ENCODE data around the gene TMTC4. TPM values are rescaled to one million over a fixed set of nuclear protein-coding genes. Genes with fewer than 3 reads are reported as not detected.

Gene TMTC4
- total RNA-seq, 1 experiment from 2014 or later, result 28.1 TPM

GRCh38 chr13:100561158-100561499, 113.5 kb downstream of the TMTC4 start:
- Histone ChIP-seq H2AFZ (ENCODE audit: low read length) (no peak overlapping the region), H2BK120ac (ENCODE audit: low read depth, low read length, poor library complexity, severe bottlenecking) (no peak overlapping the region), H2BK15ac (ENCODE audit: low read depth, low read length) (no peak overlapping the region), H4K20me1 (ENCODE audit: control insufficient read depth, insufficient read depth, insufficient read length) (no peaks in the 10 kb centered on the region), H4K8ac (replicated peaks; ENCODE audit: insufficient read length, low read depth, low read length) (no peak overlapping the region), H2BK12ac (ENCODE audit: insufficient read length, low read depth, low read length) (no peak overlapping the region), H3K9ac (ENCODE audit: extremely low read depth, insufficient read length, low read length) (no peak overlapping the region), H2AK5ac (ENCODE audit: insufficient read length, low read length) (no peak overlapping the region), H2BK20ac (ENCODE audit: low read depth, low read length, poor library complexity, severe bottlenecking) (no peak overlapping the region), H3K18ac (ENCODE audit: insufficient read length, low read depth, low read length) (no peak overlapping the region), H3K79me2 (ENCODE audit: insufficient read depth, low read length) (no peaks in the 10 kb centered on the region), H3K56ac (ENCODE audit: insufficient read length, low read depth, low read length) (no peak overlapping the region), H3K4me1 (ENCODE audit: insufficient read depth, low read length) (no peaks in the 10 kb centered on the region; the same call in 1 of the 2 replicates), H3T11ph (ENCODE audit: low read length) (no peak overlapping the region), H3K4ac (ENCODE audit: low read depth, low read length) (no peak overlapping the region), H3K4me2 (ENCODE audit: insufficient read depth, insufficient read length, low read length) (no peak overlapping the region), H3K23me2 (ENCODE audit: insufficient read length, low read depth, low read length, poor library complexity, severe bottlenecking) (no peaks in the 10 kb centered on the region), H4K91ac (ENCODE audit: insufficient read length, low read depth, low read length) (no peak overlapping the region), H2BK5ac (ENCODE audit: insufficient read length, low read length) (no peak overlapping the region), H3K14ac (ENCODE audit: insufficient read depth, low read length) (no peak overlapping the region), H3K27ac (ENCODE audit: insufficient read length, low read depth, low read length) (no peak overlapping the region), H3K27me3 (ENCODE audit: insufficient read depth, low read length) (no peaks in the 10 kb centered on the region), H3K9me3 (ENCODE audit: control insufficient read depth, low read depth, low read length) (no peaks in the 10 kb centered on the region), H3K79me1 (ENCODE audit: insufficient read depth, low read depth, low read length, poor library complexity, severe bottlenecking) (no peaks in the 10 kb centered on the region), H3K23ac (ENCODE audit: insufficient read length, low read depth, low read length) (no peak overlapping the region), H4K5ac (ENCODE audit: insufficient read length, low read depth, low read length) (no peak overlapping the region)
- no CpG with 5 or more reads among the region's 2 CpGs for WGBS (ENCODE audit: extremely low coverage, insufficient read length, low lambda C conversion rate)
- Mint-ChIP-seq H3K27me3 (ENCODE audit: low read depth) (peaks cover 2% of the 10 kb centered on the region), H3K36me3 (ENCODE audit: insufficient read depth in 1 of 3, low read depth in 3 of 3) (peaks cover 4 to 7% (median 7%) of the 10 kb centered on the region in 3 experiments; a peak in 5 of 7 replicates), H3K4me3 (no peak overlapping the region), H3K4me1 (peaks cover 3% of the 10 kb centered on the region in 2 experiments; a peak in 3 of 4 replicates), H3K9me3 (peaks cover 4 to 5% of the 10 kb centered on the region in 2 experiments; a peak in 3 of 5 replicates), H3K27ac (no peak overlapping the region)
- no peak for DNase-seq
- TF ChIP-seq, protein P1, sequence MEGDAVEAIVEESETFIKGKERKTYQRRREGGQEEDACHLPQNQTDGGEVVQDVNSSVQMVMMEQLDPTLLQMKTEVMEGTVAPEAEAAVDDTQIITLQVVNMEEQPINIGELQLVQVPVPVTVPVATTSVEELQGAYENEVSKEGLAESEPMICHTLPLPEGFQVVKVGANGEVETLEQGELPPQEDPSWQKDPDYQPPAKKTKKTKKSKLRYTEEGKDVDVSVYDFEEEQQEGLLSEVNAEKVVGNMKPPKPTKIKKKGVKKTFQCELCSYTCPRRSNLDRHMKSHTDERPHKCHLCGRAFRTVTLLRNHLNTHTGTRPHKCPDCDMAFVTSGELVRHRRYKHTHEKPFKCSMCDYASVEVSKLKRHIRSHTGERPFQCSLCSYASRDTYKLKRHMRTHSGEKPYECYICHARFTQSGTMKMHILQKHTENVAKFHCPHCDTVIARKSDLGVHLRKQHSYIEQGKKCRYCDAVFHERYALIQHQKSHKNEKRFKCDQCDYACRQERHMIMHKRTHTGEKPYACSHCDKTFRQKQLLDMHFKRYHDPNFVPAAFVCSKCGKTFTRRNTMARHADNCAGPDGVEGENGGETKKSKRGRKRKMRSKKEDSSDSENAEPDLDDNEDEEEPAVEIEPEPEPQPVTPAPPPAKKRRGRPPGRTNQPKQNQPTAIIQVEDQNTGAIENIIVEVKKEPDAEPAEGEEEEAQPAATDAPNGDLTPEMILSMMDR (conservative IDR thresholded peaks at IDR 0.05), result no peak
